HG02642 (cell line): Measurements from ENCODE around the gene ERGIC1.
"Not testable (repeated sequence)": the region's sequence is repeated elsewhere in the genome, so short reads cannot be mapped to it uniquely, and the experiment has no call there.

Source experiments
- ATAC-seq: cut with Tn5 transposase; IDR thresholded peaks from one replicate; pipeline ENCODE4 v1.9.1; 2021; ENCODE audit warnings: mild to moderate bottlenecking; ENCODE audit not compliant: unreplicated experiment, poor library complexity

The ERGIC1 gene

GRCh38 chr5:172860520-172861443 is 26.7 kb downstream of the ERGIC1 start:
- ATAC-seq = no peak

DNA sequence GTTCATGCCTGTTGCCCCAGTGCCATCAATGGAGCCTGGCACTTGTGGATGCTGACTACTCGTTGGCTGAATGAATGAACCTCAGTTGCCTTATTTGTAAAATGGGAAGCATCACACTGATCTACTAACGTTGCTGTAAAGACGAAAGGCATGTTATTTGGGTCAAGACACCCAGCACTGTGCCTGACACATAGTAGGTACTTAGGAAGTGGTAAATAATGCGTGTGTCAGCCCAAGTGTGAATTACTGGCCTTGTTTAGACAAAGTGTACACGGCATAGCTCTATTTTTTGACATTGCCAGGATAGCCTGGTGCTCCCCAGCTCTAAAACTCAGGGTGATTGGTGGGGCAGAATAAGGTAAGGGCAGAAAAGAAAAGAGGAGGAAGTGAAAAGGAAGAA is 27.4 kb downstream of the ERGIC1 start:
- ATAC-seq = no peak

GRCh38 chr5:172862165-172862801 is 28.2 kb downstream of the ERGIC1 start:
- ATAC-seq = no peak

DNA sequence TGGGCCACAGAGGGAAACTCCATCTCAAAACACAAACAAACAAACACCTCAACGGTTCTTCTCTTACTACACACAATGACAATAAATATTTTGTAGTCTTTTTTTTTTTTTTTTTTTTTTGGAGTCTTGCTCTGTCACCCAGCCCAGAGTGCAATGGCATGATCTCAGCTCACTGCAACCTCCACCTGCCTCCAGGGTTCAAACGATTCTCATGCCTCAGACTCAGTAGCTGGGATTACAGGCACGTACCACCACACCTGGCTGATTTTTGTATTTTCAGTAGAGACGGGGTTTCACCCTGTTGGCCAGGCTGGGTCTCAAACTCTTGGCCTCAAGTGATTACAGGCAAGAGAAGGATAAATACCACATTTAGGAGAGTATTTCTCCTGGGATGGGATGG is 30.1 kb downstream of the ERGIC1 start:
- not testable (repeated sequence) for ATAC-seq

GRCh38 chr5:172864747-172865146 is 30.7 kb downstream of the ERGIC1 start:
- ATAC-seq = no peak

GRCh38 chr5:172866378-172866777 is 32.3 kb downstream of the ERGIC1 start:
- no peak for ATAC-seq

GRCh38 chr5:172866802-172867748 is 33.0 kb downstream of the ERGIC1 start:
- ATAC-seq = no peak

- ATAC-seq = no peak
These were observed 33.8 kb downstream of the ERGIC1 start for GRCh38 chr5:172867761-172868435.

DNA sequence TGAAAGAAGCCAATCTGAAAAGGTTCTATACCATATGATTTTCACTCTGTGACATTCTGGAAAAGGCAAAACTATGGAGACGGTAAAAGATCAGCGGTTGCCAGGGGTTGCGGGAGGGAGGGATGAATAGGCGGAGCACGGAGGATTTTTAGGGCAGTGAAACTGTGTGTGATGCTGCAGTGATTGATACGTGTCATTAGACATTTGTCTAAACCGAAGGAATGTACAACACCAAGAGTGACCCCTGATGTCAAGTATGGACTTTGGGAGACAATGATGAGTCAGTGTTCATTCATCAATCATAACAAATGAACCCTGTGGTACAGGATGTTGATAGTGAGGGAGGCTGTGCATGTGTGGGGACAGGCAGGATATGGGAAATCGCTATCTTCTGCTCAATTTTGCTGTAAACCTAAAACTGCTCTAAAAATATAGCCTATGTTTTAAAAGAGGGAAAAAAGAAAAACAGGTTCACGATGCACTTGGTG is 34.4 kb downstream of the ERGIC1 start:
- ATAC-seq = no peak

- ATAC-seq = no peak
These were observed 35.0 kb downstream of the ERGIC1 start for GRCh38 chr5:172868924-172869591.

DNA sequence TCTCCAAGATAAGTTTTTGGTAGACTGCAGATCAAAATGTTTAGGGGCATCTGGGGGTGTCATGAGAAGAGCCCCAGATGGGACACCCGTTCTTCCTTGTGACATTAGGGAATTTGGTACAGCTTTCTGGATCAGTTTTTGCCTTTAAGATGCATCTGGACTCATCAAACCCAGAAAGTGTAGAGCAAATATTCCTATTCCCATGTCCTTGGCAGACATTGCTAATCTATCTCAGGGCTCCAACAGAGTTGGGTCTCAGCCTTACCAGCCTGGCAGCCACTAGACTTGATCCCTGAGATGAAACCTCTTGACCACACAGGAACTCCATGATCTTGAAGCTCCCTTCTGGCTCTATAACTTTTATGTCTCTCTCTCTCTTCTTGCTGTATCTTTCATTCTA is 35.6 kb downstream of the ERGIC1 start:
- ATAC-seq = no peak

GRCh38 chr5:172870291-172870714 is 36.3 kb downstream of the ERGIC1 start:
- ATAC-seq = no peak

DNA sequence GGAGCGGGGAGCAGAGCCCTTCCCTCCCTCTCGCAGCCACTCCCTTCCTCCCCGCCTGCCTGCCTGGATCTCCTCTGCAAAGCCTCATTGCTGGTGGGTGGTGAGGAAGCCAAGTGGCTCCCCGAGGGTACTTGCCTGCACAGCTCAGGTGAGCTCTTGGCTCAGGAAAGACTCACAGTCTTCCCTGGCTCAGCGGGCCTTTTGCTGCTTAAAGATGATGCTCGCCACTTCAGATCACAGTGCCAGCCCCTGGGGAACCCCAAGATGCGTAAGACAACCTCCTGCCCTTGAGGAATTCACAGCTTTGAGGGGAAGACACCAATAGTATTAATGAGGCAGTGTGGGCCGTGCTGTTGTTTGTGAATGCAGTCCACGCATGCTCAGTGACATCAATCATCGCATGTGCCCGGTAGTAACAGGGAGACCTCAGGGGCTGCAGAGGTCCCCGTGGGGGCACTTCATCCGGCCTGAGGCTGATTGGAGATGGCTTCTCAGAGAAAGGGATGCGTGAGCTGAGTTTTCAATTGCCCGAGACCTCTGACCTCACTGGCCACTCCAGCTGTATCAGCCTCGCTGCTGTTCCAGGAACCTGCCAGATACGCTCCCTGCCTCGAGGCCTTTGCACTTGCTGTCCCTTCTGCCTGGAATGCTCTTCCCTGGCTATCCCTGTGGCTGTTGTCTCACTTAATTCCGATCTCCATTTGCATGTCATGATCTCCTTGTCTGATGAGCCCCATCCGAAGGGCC is 36.8 kb downstream of the ERGIC1 start:
- ATAC-seq = no peak

- ATAC-seq = no peak
These were observed 37.5 kb downstream of the ERGIC1 start for GRCh38 chr5:172871536-172871935.

GRCh38 chr5:172871982-172872381 is 37.9 kb downstream of the ERGIC1 start:
- ATAC-seq = no peak

DNA sequence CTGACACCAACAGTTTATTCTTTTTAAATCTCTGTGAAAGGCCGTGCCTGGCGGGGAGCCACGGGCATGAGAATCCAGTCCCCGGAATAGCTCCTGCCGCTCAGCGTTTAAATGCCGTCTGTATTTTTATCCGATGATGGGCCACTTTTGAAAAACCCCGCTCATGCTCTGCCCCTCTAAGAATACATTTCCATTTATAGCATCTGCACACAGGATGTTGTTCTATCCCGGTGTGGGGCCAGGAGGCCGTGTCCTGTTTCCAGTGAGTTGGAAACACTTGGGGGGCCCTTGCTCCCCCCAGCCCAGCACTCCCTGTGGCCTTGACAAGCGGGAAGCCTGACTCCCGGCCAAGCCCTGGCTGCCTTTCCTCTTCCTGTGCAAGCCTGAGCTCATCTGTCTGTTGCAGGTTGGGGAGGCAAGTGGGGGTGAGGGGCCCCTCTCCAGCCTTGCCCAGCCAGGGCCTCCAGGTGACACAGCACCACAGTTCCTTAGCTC is 39.0 kb downstream of the ERGIC1 start:
- no peak for ATAC-seq

GRCh38 chr5:172873513-172873912 is 39.5 kb downstream of the ERGIC1 start:
- no peak for ATAC-seq
